H9 (cell line): ENCODE measurements around the gene PEX14. TPM values are rescaled to one million over a fixed set of nuclear protein-coding genes. Genes with fewer than 3 reads are reported as not detected.

ENCODE experiments used
- DNase-seq: peaks from one replicate; pipeline ENCODE4 v3.0.0-alpha.2; 2017
- H2AFZ ChIP-seq: one replicate; pipeline ENCODE4 v1.6.1; 2013; ENCODE audit warnings: mild to moderate bottlenecking, low read length, control low read depth, moderate library complexity
- H2AK5ac ChIP-seq: 2 replicates; pipeline ENCODE4 v1.6.1; 2013; ENCODE audit warnings: low read length, control low read depth, mixed read lengths; ENCODE audit not compliant: insufficient read length
- H2BK120ac ChIP-seq: one replicate; pipeline ENCODE4 v1.6.1; 2013; ENCODE audit warnings: low read depth, mild to moderate bottlenecking, low read length, control low read depth, inconsistent platforms; ENCODE audit not compliant: poor library complexity, severe bottlenecking
- H2BK12ac ChIP-seq: 2 replicates; pipeline ENCODE4 v1.6.1; 2013; ENCODE audit warnings: low read length, control low read depth, mixed read lengths, low read depth; ENCODE audit not compliant: insufficient read length
- H2BK15ac ChIP-seq: 2 replicates; pipeline ENCODE4 v1.6.1; 2013; ENCODE audit warnings: low read depth, low read length, control low read depth
- H2BK20ac ChIP-seq: one replicate; pipeline ENCODE4 v1.6.1; 2013; ENCODE audit warnings: low read depth, mild to moderate bottlenecking, low read length, control low read depth, inconsistent platforms; ENCODE audit not compliant: poor library complexity, severe bottlenecking
- H2BK5ac ChIP-seq: 2 replicates; pipeline ENCODE4 v1.6.1; 2013; ENCODE audit warnings: low read length, control low read depth, mixed read lengths; ENCODE audit not compliant: insufficient read length
- H3K14ac ChIP-seq: 2 replicates; pipeline ENCODE4 v1.6.1; 2013; ENCODE audit warnings: low read length, control low read depth; ENCODE audit not compliant: insufficient read depth
- H3K18ac ChIP-seq: 2 replicates; pipeline ENCODE4 v1.6.1; 2013; ENCODE audit warnings: low read depth, mild to moderate bottlenecking, mixed read lengths, low read length, control low read depth; ENCODE audit not compliant: insufficient read length
- H3K23ac ChIP-seq: 2 replicates; pipeline ENCODE4 v1.6.1; 2013; ENCODE audit warnings: low read length, control low read depth, mixed read lengths, low read depth; ENCODE audit not compliant: insufficient read length
- H3K23me2 ChIP-seq: 2 replicates; pipeline ENCODE4 v1.6.1; 2013; ENCODE audit warnings: low read depth, mild to moderate bottlenecking, mixed read lengths, low read length, control low read depth; ENCODE audit not compliant: insufficient read length, poor library complexity, severe bottlenecking
- H3K27ac ChIP-seq: 2 replicates; pipeline ENCODE4 v1.5.1; 2013; ENCODE audit warnings: low read length, control low read depth, mixed read lengths, low read depth; ENCODE audit not compliant: insufficient read length
- H3K27me3 ChIP-seq: 2 replicates; pipeline ENCODE4 v1.6.1; 2013; ENCODE audit warnings: low read length, control low read depth, inconsistent platforms; ENCODE audit not compliant: insufficient read depth
- H3K4ac ChIP-seq: 2 replicates; pipeline ENCODE4 v1.6.1; 2013; ENCODE audit warnings: low read depth, mild to moderate bottlenecking, control low read depth, inconsistent platforms, low read length, moderate library complexity
- H3K4me1 ChIP-seq: 2 replicates; pipeline ENCODE4 v1.6.1; 2013; ENCODE audit warnings: low read length, control low read depth, inconsistent platforms; ENCODE audit not compliant: insufficient read depth
- H3K4me2 ChIP-seq: 2 replicates; pipeline ENCODE4 v1.6.1; 2013; ENCODE audit warnings: low read length, control low read depth, mixed read lengths; ENCODE audit not compliant: insufficient read length, insufficient read depth
- H3K56ac ChIP-seq: 2 replicates; pipeline ENCODE4 v1.6.1; 2013; ENCODE audit warnings: low read depth, mild to moderate bottlenecking, mixed read lengths, low read length, control low read depth; ENCODE audit not compliant: insufficient read length
- H3K79me1 ChIP-seq: 2 replicates; pipeline ENCODE4 v1.6.1; 2013; ENCODE audit warnings: low read depth, mild to moderate bottlenecking, moderate library complexity, low read length, control low read depth, inconsistent platforms; ENCODE audit not compliant: insufficient read depth, poor library complexity, severe bottlenecking
- H3K79me2 ChIP-seq: 2 replicates; pipeline ENCODE4 v1.6.1; 2013; ENCODE audit warnings: low read length, control low read depth, inconsistent platforms; ENCODE audit not compliant: insufficient read depth
- H3K9ac ChIP-seq: 2 replicates; pipeline ENCODE4 v1.6.1; 2013; ENCODE audit warnings: low read length, control low read depth, mixed read lengths; ENCODE audit not compliant: insufficient read length; ENCODE audit errors: extremely low read depth
- H3K9me3 ChIP-seq: one replicate; pipeline ENCODE4 v1.6.1; 2013; ENCODE audit warnings: low read depth, low read length, inconsistent platforms; ENCODE audit not compliant: control insufficient read depth
- H3T11ph ChIP-seq: one replicate; pipeline ENCODE4 v1.6.1; 2013; ENCODE audit warnings: mild to moderate bottlenecking, low read length, control low read depth, inconsistent platforms
- H4K20me1 ChIP-seq: one replicate; pipeline ENCODE4 v1.6.1; 2013; ENCODE audit not compliant: control insufficient read depth, insufficient read length, insufficient read depth
- H4K5ac ChIP-seq: 2 replicates; pipeline ENCODE4 v1.6.1; 2013; ENCODE audit warnings: low read depth, mild to moderate bottlenecking, mixed read lengths, low read length, control low read depth; ENCODE audit not compliant: insufficient read length
- H4K8ac ChIP-seq: replicated peaks from 2 replicates; pipeline ENCODE4 v1.6.1; 2013; ENCODE audit warnings: low read length, control low read depth, mixed read lengths, low read depth; ENCODE audit not compliant: insufficient read length
- H4K91ac ChIP-seq: 2 replicates; pipeline ENCODE4 v1.6.1; 2013; ENCODE audit warnings: low read depth, mild to moderate bottlenecking, moderate library complexity, mixed read lengths, low read length, control low read depth; ENCODE audit not compliant: insufficient read length
- H3K27ac Mint-ChIP-seq, 3 experiments: 2 replicates in 2 of 3; 3 replicates in 1 of 3; pipeline ENCODE4 v1.8.0; 2020 to 2021; ENCODE audit warnings: mixed read lengths in 3 of 3, mild to moderate bottlenecking in 1 of 3, moderate library complexity in 1 of 3
- H3K27me3 Mint-ChIP-seq: 2 replicates; pipeline ENCODE4 v1.8.0; 2021; ENCODE audit warnings: low read depth, mild to moderate bottlenecking, moderate library complexity, mixed read lengths
- H3K36me3 Mint-ChIP-seq, 3 experiments: 2 replicates in 2 of 3; 3 replicates in 1 of 3; pipeline ENCODE4 v1.8.0; 2020 to 2021; ENCODE audit warnings: low read depth in 3 of 3, mixed read lengths in 3 of 3; ENCODE audit not compliant: insufficient read depth in 1 of 3
- H3K4me1 Mint-ChIP-seq, 2 experiments: 2 replicates each; pipeline ENCODE4 v1.8.0; 2020; ENCODE audit warnings: mixed read lengths in 2 of 2
- H3K4me3 Mint-ChIP-seq, 2 experiments: 2 replicates in 1 of 2; 3 replicates in 1 of 2; pipeline ENCODE4 v1.8.0; 2020 to 2021; ENCODE audit warnings: mild to moderate bottlenecking in 2 of 2, mixed read lengths in 2 of 2, moderate library complexity in 1 of 2
- H3K9me3 Mint-ChIP-seq, 2 experiments: 2 replicates in 1 of 2; 3 replicates in 1 of 2; pipeline ENCODE4 v1.8.0; 2020; ENCODE audit warnings: mild to moderate bottlenecking in 2 of 2, mixed read lengths in 2 of 2, moderate library complexity in 1 of 2
- WGBS: extraction: QIAGEN DNeasy Blood & Tissue Kit; methylation state at CpG from one replicate; pipeline ENCODE4 v1.1.7; 2013; ENCODE audit warnings: missing lambda C conversion rate, low lambda C conversion rate, mixed read lengths; ENCODE audit not compliant: insufficient read length; ENCODE audit errors: extremely low coverage; 5-methylcytosine and 5-hydroxymethylcytosine counted together
- total RNA-seq: library from RNA; stranded (reverse); gene quantifications from 2 replicates; pipeline ENCODE4 v1.2.1, GENCODE V29; 2021
- TF ChIP-seq, protein P1 (sequence below): fragments of 200-600 bp; sonication (generic); conservative IDR thresholded peaks from 3 replicates; pipeline ENCODE4 v1.8.0; 2021; ENCODE audit warnings: antibody characterized with exemption, mild to moderate bottlenecking

Gene PEX14
- total RNA-seq, 1 experiment from 2014 or later: 23.9 TPM

DNA sequence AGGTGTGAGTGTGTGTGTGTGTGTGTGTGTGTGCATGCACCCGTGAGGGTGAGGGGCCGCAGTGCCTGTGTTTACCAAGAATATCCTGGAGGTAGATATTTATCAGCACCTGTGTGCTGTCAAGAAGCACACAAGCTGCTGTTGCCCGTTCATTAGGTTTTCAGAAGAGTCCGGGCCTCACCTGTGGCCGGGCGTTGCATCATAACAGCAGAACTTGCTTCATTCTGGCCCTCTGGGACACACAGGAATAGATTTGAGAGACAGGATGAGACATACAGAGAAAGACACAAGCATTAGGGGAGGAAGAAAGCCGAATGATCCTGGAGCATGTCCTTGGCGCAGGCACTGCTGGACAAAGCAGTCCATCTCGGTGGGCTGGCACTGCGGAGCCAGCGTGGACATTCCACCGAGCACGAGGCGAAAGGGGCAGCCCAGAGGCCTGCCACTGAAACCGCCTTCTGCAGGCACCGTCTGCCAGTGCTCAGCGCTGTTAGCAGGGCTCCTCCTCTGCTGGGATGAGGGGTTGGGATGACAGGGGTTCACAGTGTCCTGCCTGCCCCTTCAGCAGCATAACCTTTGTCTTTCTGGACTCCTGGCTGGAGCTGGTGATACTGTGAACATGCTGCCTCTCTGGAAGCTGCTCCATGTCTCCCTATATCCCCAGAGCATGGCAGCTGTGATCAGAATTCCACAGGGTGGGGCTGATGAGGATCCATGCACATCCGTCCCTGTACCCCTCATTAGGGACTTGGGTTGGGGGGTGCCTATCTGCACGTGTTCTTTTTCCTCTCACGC is 81.1 kb downstream of the PEX14 start:
- H2BK5ac ChIP-seq: no peak overlapping the region
- no peak for DNase-seq
- H3K23ac ChIP-seq: no peak overlapping the region
- no peaks in the 10 kb centered on the region for H3K27me3 ChIP-seq
- H2AFZ ChIP-seq: no peak overlapping the region
- no peak overlapping the region for H2BK120ac ChIP-seq
- Mint-ChIP-seq H3K9me3 (no peaks in the 10 kb centered on the region), H3K27me3 (no peaks in the 10 kb centered on the region), H3K27ac (peak overlapping the region; percentile 65 to 84 (median 69)), H3K4me1 (peaks cover 32 to 35% of the 10 kb centered on the region in 2 experiments), H3K4me3 (no peak overlapping the region), H3K36me3 (no peaks in the 10 kb centered on the region)
- no peaks in the 10 kb centered on the region; the same call in 1 of the 2 replicates for H3K4me1 ChIP-seq
- H4K8ac ChIP-seq: no peak overlapping the region
- WGBS: no CpG with 5 or more reads among the region's 20 CpGs
- H3K27ac ChIP-seq: no peak overlapping the region
- no peak overlapping the region for H4K91ac ChIP-seq
- no peak overlapping the region for H3K56ac ChIP-seq
- H3T11ph ChIP-seq: no peak overlapping the region
- no peaks in the 10 kb centered on the region for H3K79me1 ChIP-seq
- no peak overlapping the region for H2AK5ac ChIP-seq
- no peak overlapping the region for H4K5ac ChIP-seq
- no peaks in the 10 kb centered on the region for H3K9me3 ChIP-seq
- H3K23me2 ChIP-seq: no peaks in the 10 kb centered on the region
- H2BK15ac ChIP-seq: no peak overlapping the region
- H3K79me2 ChIP-seq: no peaks in the 10 kb centered on the region
- no peak overlapping the region for H3K9ac ChIP-seq
- H3K4ac ChIP-seq: no peak overlapping the region
- no peak overlapping the region for H2BK20ac ChIP-seq
- H4K20me1 ChIP-seq: no peaks in the 10 kb centered on the region
- H3K18ac ChIP-seq: peak overlapping the region; percentile 36
- H3K4me2 ChIP-seq: no peak overlapping the region
- TF ChIP-seq, protein P1, sequence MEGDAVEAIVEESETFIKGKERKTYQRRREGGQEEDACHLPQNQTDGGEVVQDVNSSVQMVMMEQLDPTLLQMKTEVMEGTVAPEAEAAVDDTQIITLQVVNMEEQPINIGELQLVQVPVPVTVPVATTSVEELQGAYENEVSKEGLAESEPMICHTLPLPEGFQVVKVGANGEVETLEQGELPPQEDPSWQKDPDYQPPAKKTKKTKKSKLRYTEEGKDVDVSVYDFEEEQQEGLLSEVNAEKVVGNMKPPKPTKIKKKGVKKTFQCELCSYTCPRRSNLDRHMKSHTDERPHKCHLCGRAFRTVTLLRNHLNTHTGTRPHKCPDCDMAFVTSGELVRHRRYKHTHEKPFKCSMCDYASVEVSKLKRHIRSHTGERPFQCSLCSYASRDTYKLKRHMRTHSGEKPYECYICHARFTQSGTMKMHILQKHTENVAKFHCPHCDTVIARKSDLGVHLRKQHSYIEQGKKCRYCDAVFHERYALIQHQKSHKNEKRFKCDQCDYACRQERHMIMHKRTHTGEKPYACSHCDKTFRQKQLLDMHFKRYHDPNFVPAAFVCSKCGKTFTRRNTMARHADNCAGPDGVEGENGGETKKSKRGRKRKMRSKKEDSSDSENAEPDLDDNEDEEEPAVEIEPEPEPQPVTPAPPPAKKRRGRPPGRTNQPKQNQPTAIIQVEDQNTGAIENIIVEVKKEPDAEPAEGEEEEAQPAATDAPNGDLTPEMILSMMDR: no peak
- H3K14ac ChIP-seq: peak overlapping the region; percentile 7
- H2BK12ac ChIP-seq: no peak overlapping the region
